ENCODE data around the gene NBEAL1.
"Not testable (repeated sequence)": the region's sequence is repeated elsewhere in the genome, so short reads cannot be mapped to it uniquely, and the experiment has no call there.

NBEAL1 gene

GRCh38 chr2:203062126-203062525 is 47.5 kb downstream of the NBEAL1 start:
- DNase-seq (ENCODE audit: extremely low read depth, insufficient read length): no peak
- H3K27me3 ChIP-seq (replicated peaks; ENCODE audit: control insufficient read depth, insufficient read depth, low read length): no peaks in the 10 kb centered on the region
- TF ChIP-seq CTCF (IDR thresholded peaks at IDR 0.05; ENCODE audit: insufficient read depth, low read length, poor library complexity, severe bottlenecking): no peak
- H3K4me3 ChIP-seq (replicated peaks; ENCODE audit: low read depth, low read length): no peak overlapping the region
- H3K36me3 ChIP-seq (ENCODE audit: control insufficient read depth, insufficient read depth, low read length): no peaks in the 10 kb centered on the region

GRCh38 chr2:203066519-203067091 is 51.9 kb downstream of the NBEAL1 start:
- not testable (repeated sequence) for H3K36me3 ChIP-seq (ENCODE audit: control insufficient read depth, insufficient read depth, low read length); H3K4me3 ChIP-seq (replicated peaks; ENCODE audit: low read depth, low read length); H3K27me3 ChIP-seq (replicated peaks; ENCODE audit: control insufficient read depth, insufficient read depth, low read length)

GRCh38 chr2:203070701-203071100 is 56.0 kb downstream of the NBEAL1 start:
- TF ChIP-seq CTCF (IDR thresholded peaks at IDR 0.05; ENCODE audit: insufficient read depth, low read length, poor library complexity, severe bottlenecking): no peak
- Histone ChIP-seq H3K36me3 (ENCODE audit: control insufficient read depth, insufficient read depth, low read length) (no peaks in the 10 kb centered on the region), H3K27me3 (replicated peaks; ENCODE audit: control insufficient read depth, insufficient read depth, low read length) (no peaks in the 10 kb centered on the region), H3K4me3 (replicated peaks; ENCODE audit: low read depth, low read length) (no peak overlapping the region)
- no peak for DNase-seq (ENCODE audit: extremely low read depth, insufficient read length)

More at GRCh38 chr2:203066519-203067091, 51.9 kb downstream of the NBEAL1 start:
- not testable (repeated sequence) for DNase-seq (ENCODE audit: extremely low read depth, insufficient read length)

- no peaks in the 10 kb centered on the region for H3K27me3 ChIP-seq (replicated peaks; ENCODE audit: control insufficient read depth, insufficient read depth, low read length)
- no peaks in the 10 kb centered on the region for H3K36me3 ChIP-seq (ENCODE audit: control insufficient read depth, insufficient read depth, low read length)
- no peak for TF ChIP-seq CTCF (IDR thresholded peaks at IDR 0.05; ENCODE audit: insufficient read depth, low read length, poor library complexity, severe bottlenecking)
- no peak overlapping the region for H3K4me3 ChIP-seq (replicated peaks; ENCODE audit: low read depth, low read length)
- DNase-seq (ENCODE audit: extremely low read depth, insufficient read length): no peak
Measured at GRCh38 chr2:203071148-203071547, 56.5 kb downstream of the NBEAL1 start.

GRCh38 chr2:203072371-203072770 is 57.7 kb downstream of the NBEAL1 start:
- Histone ChIP-seq H3K4me3 (replicated peaks; ENCODE audit: low read depth, low read length) (no peak overlapping the region), H3K36me3 (ENCODE audit: control insufficient read depth, insufficient read depth, low read length) (no peaks in the 10 kb centered on the region), H3K27me3 (replicated peaks; ENCODE audit: control insufficient read depth, insufficient read depth, low read length) (no peaks in the 10 kb centered on the region)
- no peak for TF ChIP-seq CTCF (IDR thresholded peaks at IDR 0.05; ENCODE audit: insufficient read depth, low read length, poor library complexity, severe bottlenecking)
- DNase-seq (ENCODE audit: extremely low read depth, insufficient read length): no peak

GRCh38 chr2:203077451-203077850 is 62.8 kb downstream of the NBEAL1 start:
- Histone ChIP-seq H3K27me3 (replicated peaks; ENCODE audit: control insufficient read depth, insufficient read depth, low read length) (no peaks in the 10 kb centered on the region), H3K4me3 (replicated peaks; ENCODE audit: low read depth, low read length) (no peak overlapping the region), H3K36me3 (ENCODE audit: control insufficient read depth, insufficient read depth, low read length) (no peaks in the 10 kb centered on the region; the same call in 1 of the 2 replicates)
- no peak for DNase-seq (ENCODE audit: extremely low read depth, insufficient read length)
- TF ChIP-seq CTCF (IDR thresholded peaks at IDR 0.05; ENCODE audit: insufficient read depth, low read length, poor library complexity, severe bottlenecking): no peak

Data from GM06990 (cell line).